H9 (cell line): ENCODE results near the gene LFNG. TPM values are rescaled to one million over a fixed set of nuclear protein-coding genes. Genes with fewer than 3 reads are reported as not detected.

Experiments used
- DNase-seq: peaks from one replicate; pipeline ENCODE4 v3.0.0-alpha.2; 2017
- H2AFZ ChIP-seq: one replicate; pipeline ENCODE4 v1.6.1; 2013; ENCODE audit warnings: mild to moderate bottlenecking, low read length, control low read depth, moderate library complexity
- H2AK5ac ChIP-seq: 2 replicates; pipeline ENCODE4 v1.6.1; 2013; ENCODE audit warnings: low read length, control low read depth, mixed read lengths; ENCODE audit not compliant: insufficient read length
- H2BK120ac ChIP-seq: one replicate; pipeline ENCODE4 v1.6.1; 2013; ENCODE audit warnings: low read depth, mild to moderate bottlenecking, low read length, control low read depth, inconsistent platforms; ENCODE audit not compliant: poor library complexity, severe bottlenecking
- H2BK12ac ChIP-seq: 2 replicates; pipeline ENCODE4 v1.6.1; 2013; ENCODE audit warnings: low read length, control low read depth, mixed read lengths, low read depth; ENCODE audit not compliant: insufficient read length
- H2BK15ac ChIP-seq: 2 replicates; pipeline ENCODE4 v1.6.1; 2013; ENCODE audit warnings: low read depth, low read length, control low read depth
- H2BK20ac ChIP-seq: one replicate; pipeline ENCODE4 v1.6.1; 2013; ENCODE audit warnings: low read depth, mild to moderate bottlenecking, low read length, control low read depth, inconsistent platforms; ENCODE audit not compliant: poor library complexity, severe bottlenecking
- H2BK5ac ChIP-seq: 2 replicates; pipeline ENCODE4 v1.6.1; 2013; ENCODE audit warnings: low read length, control low read depth, mixed read lengths; ENCODE audit not compliant: insufficient read length
- H3K14ac ChIP-seq: 2 replicates; pipeline ENCODE4 v1.6.1; 2013; ENCODE audit warnings: low read length, control low read depth; ENCODE audit not compliant: insufficient read depth
- H3K18ac ChIP-seq: 2 replicates; pipeline ENCODE4 v1.6.1; 2013; ENCODE audit warnings: low read depth, mild to moderate bottlenecking, mixed read lengths, low read length, control low read depth; ENCODE audit not compliant: insufficient read length
- H3K23ac ChIP-seq: 2 replicates; pipeline ENCODE4 v1.6.1; 2013; ENCODE audit warnings: low read length, control low read depth, mixed read lengths, low read depth; ENCODE audit not compliant: insufficient read length
- H3K23me2 ChIP-seq: 2 replicates; pipeline ENCODE4 v1.6.1; 2013; ENCODE audit warnings: low read depth, mild to moderate bottlenecking, mixed read lengths, low read length, control low read depth; ENCODE audit not compliant: insufficient read length, poor library complexity, severe bottlenecking
- H3K27ac ChIP-seq: 2 replicates; pipeline ENCODE4 v1.5.1; 2013; ENCODE audit warnings: low read length, control low read depth, mixed read lengths, low read depth; ENCODE audit not compliant: insufficient read length
- H3K27me3 ChIP-seq: 2 replicates; pipeline ENCODE4 v1.6.1; 2013; ENCODE audit warnings: low read length, control low read depth, inconsistent platforms; ENCODE audit not compliant: insufficient read depth
- H3K4ac ChIP-seq: 2 replicates; pipeline ENCODE4 v1.6.1; 2013; ENCODE audit warnings: low read depth, mild to moderate bottlenecking, control low read depth, inconsistent platforms, low read length, moderate library complexity
- H3K4me1 ChIP-seq: 2 replicates; pipeline ENCODE4 v1.6.1; 2013; ENCODE audit warnings: low read length, control low read depth, inconsistent platforms; ENCODE audit not compliant: insufficient read depth
- H3K4me2 ChIP-seq: 2 replicates; pipeline ENCODE4 v1.6.1; 2013; ENCODE audit warnings: low read length, control low read depth, mixed read lengths; ENCODE audit not compliant: insufficient read length, insufficient read depth
- H3K56ac ChIP-seq: 2 replicates; pipeline ENCODE4 v1.6.1; 2013; ENCODE audit warnings: low read depth, mild to moderate bottlenecking, mixed read lengths, low read length, control low read depth; ENCODE audit not compliant: insufficient read length
- H3K79me1 ChIP-seq: 2 replicates; pipeline ENCODE4 v1.6.1; 2013; ENCODE audit warnings: low read depth, mild to moderate bottlenecking, moderate library complexity, low read length, control low read depth, inconsistent platforms; ENCODE audit not compliant: insufficient read depth, poor library complexity, severe bottlenecking
- H3K79me2 ChIP-seq: 2 replicates; pipeline ENCODE4 v1.6.1; 2013; ENCODE audit warnings: low read length, control low read depth, inconsistent platforms; ENCODE audit not compliant: insufficient read depth
- H3K9ac ChIP-seq: 2 replicates; pipeline ENCODE4 v1.6.1; 2013; ENCODE audit warnings: low read length, control low read depth, mixed read lengths; ENCODE audit not compliant: insufficient read length; ENCODE audit errors: extremely low read depth
- H3K9me3 ChIP-seq: one replicate; pipeline ENCODE4 v1.6.1; 2013; ENCODE audit warnings: low read depth, low read length, inconsistent platforms; ENCODE audit not compliant: control insufficient read depth
- H3T11ph ChIP-seq: one replicate; pipeline ENCODE4 v1.6.1; 2013; ENCODE audit warnings: mild to moderate bottlenecking, low read length, control low read depth, inconsistent platforms
- H4K20me1 ChIP-seq: one replicate; pipeline ENCODE4 v1.6.1; 2013; ENCODE audit not compliant: control insufficient read depth, insufficient read length, insufficient read depth
- H4K5ac ChIP-seq: 2 replicates; pipeline ENCODE4 v1.6.1; 2013; ENCODE audit warnings: low read depth, mild to moderate bottlenecking, mixed read lengths, low read length, control low read depth; ENCODE audit not compliant: insufficient read length
- H4K8ac ChIP-seq: replicated peaks from 2 replicates; pipeline ENCODE4 v1.6.1; 2013; ENCODE audit warnings: low read length, control low read depth, mixed read lengths, low read depth; ENCODE audit not compliant: insufficient read length
- H4K91ac ChIP-seq: 2 replicates; pipeline ENCODE4 v1.6.1; 2013; ENCODE audit warnings: low read depth, mild to moderate bottlenecking, moderate library complexity, mixed read lengths, low read length, control low read depth; ENCODE audit not compliant: insufficient read length
- H3K27ac Mint-ChIP-seq, 3 experiments: 2 replicates in 2 of 3; 3 replicates in 1 of 3; pipeline ENCODE4 v1.8.0; 2020 to 2021; ENCODE audit warnings: mixed read lengths in 3 of 3, mild to moderate bottlenecking in 1 of 3, moderate library complexity in 1 of 3
- H3K27me3 Mint-ChIP-seq: 2 replicates; pipeline ENCODE4 v1.8.0; 2021; ENCODE audit warnings: low read depth, mild to moderate bottlenecking, moderate library complexity, mixed read lengths
- H3K36me3 Mint-ChIP-seq, 3 experiments: 2 replicates in 2 of 3; 3 replicates in 1 of 3; pipeline ENCODE4 v1.8.0; 2020 to 2021; ENCODE audit warnings: low read depth in 3 of 3, mixed read lengths in 3 of 3; ENCODE audit not compliant: insufficient read depth in 1 of 3
- H3K4me1 Mint-ChIP-seq, 2 experiments: 2 replicates each; pipeline ENCODE4 v1.8.0; 2020; ENCODE audit warnings: mixed read lengths in 2 of 2
- H3K4me3 Mint-ChIP-seq, 2 experiments: 2 replicates in 1 of 2; 3 replicates in 1 of 2; pipeline ENCODE4 v1.8.0; 2020 to 2021; ENCODE audit warnings: mild to moderate bottlenecking in 2 of 2, mixed read lengths in 2 of 2, moderate library complexity in 1 of 2
- H3K9me3 Mint-ChIP-seq, 2 experiments: 2 replicates in 1 of 2; 3 replicates in 1 of 2; pipeline ENCODE4 v1.8.0; 2020; ENCODE audit warnings: mild to moderate bottlenecking in 2 of 2, mixed read lengths in 2 of 2, moderate library complexity in 1 of 2
- WGBS: extraction: QIAGEN DNeasy Blood & Tissue Kit; methylation state at CpG from one replicate; pipeline ENCODE4 v1.1.7; 2013; ENCODE audit warnings: missing lambda C conversion rate, low lambda C conversion rate, mixed read lengths; ENCODE audit not compliant: insufficient read length; ENCODE audit errors: extremely low coverage; 5-methylcytosine and 5-hydroxymethylcytosine counted together
- total RNA-seq: library from RNA; stranded (reverse); gene quantifications from 2 replicates; pipeline ENCODE4 v1.2.1, GENCODE V29; 2021
- TF ChIP-seq, protein P1 (sequence below): fragments of 200-600 bp; sonication (generic); conservative IDR thresholded peaks from 3 replicates; pipeline ENCODE4 v1.8.0; 2021; ENCODE audit warnings: antibody characterized with exemption, mild to moderate bottlenecking

Gene LFNG
- total RNA-seq, 1 experiment from 2014 or later, result 52.9 TPM

DNA sequence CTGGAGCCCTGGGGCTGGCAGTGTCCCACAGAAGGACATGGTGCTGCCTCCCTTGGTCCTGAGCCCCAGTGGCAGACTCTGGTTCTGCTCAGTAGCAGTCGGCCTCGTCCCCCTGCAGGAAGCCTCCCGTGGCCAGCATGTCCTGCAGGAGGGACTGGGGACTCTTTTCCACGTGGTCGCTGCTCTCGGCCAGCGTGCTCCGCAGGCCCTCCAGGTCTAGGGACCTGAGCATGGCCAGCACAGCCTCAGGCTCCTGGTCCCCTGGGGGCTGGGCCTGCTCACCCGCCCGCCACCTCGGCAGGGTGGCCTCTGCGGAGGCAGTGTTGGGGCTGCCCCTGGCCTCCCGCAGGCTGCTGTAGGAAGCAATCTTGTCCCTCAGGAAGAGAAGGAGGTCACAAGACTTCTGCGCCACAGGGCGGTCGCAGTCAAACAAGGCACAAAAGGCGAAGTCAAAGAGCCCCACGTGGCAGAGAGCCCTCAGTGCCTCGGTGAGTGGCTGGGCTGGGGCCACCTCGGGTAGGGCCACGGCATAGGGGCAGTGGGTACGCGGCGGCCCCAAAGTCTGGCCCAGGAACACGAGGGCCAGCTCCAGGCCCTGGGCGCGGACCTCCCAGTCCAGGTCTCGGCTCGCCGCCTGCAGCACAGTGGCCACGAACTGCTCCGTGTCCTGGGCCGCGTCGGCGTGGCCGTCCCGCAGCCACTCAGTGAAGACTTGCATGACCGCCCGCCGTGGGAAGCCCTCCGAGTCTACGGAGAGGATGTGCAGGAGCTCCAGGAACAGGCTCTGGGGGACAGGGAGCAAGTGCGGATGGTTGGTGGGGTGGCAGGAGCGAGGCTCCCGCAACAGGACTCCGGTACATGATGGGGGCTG lies 18.6 kb downstream of the LFNG start:
- DNase-seq, result peak; percentile 50

More for the DNA sequence above, 18.6 kb downstream of the LFNG start:
- Histone ChIP-seq H3K56ac (no peak overlapping the region), H3K14ac (no peak overlapping the region), H3T11ph (no peak overlapping the region), H3K27me3 (no peaks in the 10 kb centered on the region), H2AFZ (no peak overlapping the region), H3K9ac (no peak overlapping the region), H2BK5ac (no peak overlapping the region), H3K18ac (no peak overlapping the region), H3K23ac (no peak overlapping the region), H2BK120ac (no peak overlapping the region), H4K91ac (no peak overlapping the region), H2AK5ac (no peak overlapping the region), H4K20me1 (no peaks in the 10 kb centered on the region), H4K5ac (no peak overlapping the region), H3K4ac (no peak overlapping the region), H2BK20ac (no peak overlapping the region), H3K4me2 (no peak overlapping the region), H3K9me3 (no peaks in the 10 kb centered on the region), H3K4me1 (no peaks in the 10 kb centered on the region), H3K79me1 (no peaks in the 10 kb centered on the region), H4K8ac (no peak overlapping the region), H3K79me2 (no peaks in the 10 kb centered on the region), H2BK12ac (no peak overlapping the region), H2BK15ac (no peak overlapping the region), H3K23me2 (no peaks in the 10 kb centered on the region), H3K27ac (no peak overlapping the region)
- H3K4me3 Mint-ChIP-seq, result no peak overlapping the region
- peaks cover 7 to 24% (median 19%) of the 10 kb centered on the region in 3 experiments; a peak in 6 of 7 replicates for H3K36me3 Mint-ChIP-seq
- TF ChIP-seq, protein P1, sequence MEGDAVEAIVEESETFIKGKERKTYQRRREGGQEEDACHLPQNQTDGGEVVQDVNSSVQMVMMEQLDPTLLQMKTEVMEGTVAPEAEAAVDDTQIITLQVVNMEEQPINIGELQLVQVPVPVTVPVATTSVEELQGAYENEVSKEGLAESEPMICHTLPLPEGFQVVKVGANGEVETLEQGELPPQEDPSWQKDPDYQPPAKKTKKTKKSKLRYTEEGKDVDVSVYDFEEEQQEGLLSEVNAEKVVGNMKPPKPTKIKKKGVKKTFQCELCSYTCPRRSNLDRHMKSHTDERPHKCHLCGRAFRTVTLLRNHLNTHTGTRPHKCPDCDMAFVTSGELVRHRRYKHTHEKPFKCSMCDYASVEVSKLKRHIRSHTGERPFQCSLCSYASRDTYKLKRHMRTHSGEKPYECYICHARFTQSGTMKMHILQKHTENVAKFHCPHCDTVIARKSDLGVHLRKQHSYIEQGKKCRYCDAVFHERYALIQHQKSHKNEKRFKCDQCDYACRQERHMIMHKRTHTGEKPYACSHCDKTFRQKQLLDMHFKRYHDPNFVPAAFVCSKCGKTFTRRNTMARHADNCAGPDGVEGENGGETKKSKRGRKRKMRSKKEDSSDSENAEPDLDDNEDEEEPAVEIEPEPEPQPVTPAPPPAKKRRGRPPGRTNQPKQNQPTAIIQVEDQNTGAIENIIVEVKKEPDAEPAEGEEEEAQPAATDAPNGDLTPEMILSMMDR, result 0 out of 3 replicates have a peak, but pooled peaks have one; percentile 24
- no peaks in the 10 kb centered on the region for H3K27me3 Mint-ChIP-seq
- H3K9me3 Mint-ChIP-seq, result peaks cover 4 to 6% of the 10 kb centered on the region in 2 experiments; a peak in 2 of 5 replicates
- no peak overlapping the region for H3K27ac Mint-ChIP-seq
- no peaks in the 10 kb centered on the region for H3K4me1 Mint-ChIP-seq
- no CpG with 5 or more reads among the region's 47 CpGs for WGBS
